H9 (cell line): ENCODE results near the gene TSPEAR. TPM values are rescaled to one million over a fixed set of nuclear protein-coding genes. Genes with fewer than 3 reads are reported as not detected.
A peak's percentile ranks its signal among the peaks of the same experiment; 100 is the strongest.

Experiments used
- DNase-seq: peaks from one replicate; pipeline ENCODE4 v3.0.0-alpha.2; 2017
- H2AFZ ChIP-seq: one replicate; pipeline ENCODE4 v1.6.1; 2013; ENCODE audit warnings: mild to moderate bottlenecking, low read length, control low read depth, moderate library complexity
- H2AK5ac ChIP-seq: 2 replicates; pipeline ENCODE4 v1.6.1; 2013; ENCODE audit warnings: low read length, control low read depth, mixed read lengths; ENCODE audit not compliant: insufficient read length
- H2BK120ac ChIP-seq: one replicate; pipeline ENCODE4 v1.6.1; 2013; ENCODE audit warnings: low read depth, mild to moderate bottlenecking, low read length, control low read depth, inconsistent platforms; ENCODE audit not compliant: poor library complexity, severe bottlenecking
- H2BK12ac ChIP-seq: 2 replicates; pipeline ENCODE4 v1.6.1; 2013; ENCODE audit warnings: low read length, control low read depth, mixed read lengths, low read depth; ENCODE audit not compliant: insufficient read length
- H2BK15ac ChIP-seq: 2 replicates; pipeline ENCODE4 v1.6.1; 2013; ENCODE audit warnings: low read depth, low read length, control low read depth
- H2BK20ac ChIP-seq: one replicate; pipeline ENCODE4 v1.6.1; 2013; ENCODE audit warnings: low read depth, mild to moderate bottlenecking, low read length, control low read depth, inconsistent platforms; ENCODE audit not compliant: poor library complexity, severe bottlenecking
- H2BK5ac ChIP-seq: 2 replicates; pipeline ENCODE4 v1.6.1; 2013; ENCODE audit warnings: low read length, control low read depth, mixed read lengths; ENCODE audit not compliant: insufficient read length
- H3K14ac ChIP-seq: 2 replicates; pipeline ENCODE4 v1.6.1; 2013; ENCODE audit warnings: low read length, control low read depth; ENCODE audit not compliant: insufficient read depth
- H3K18ac ChIP-seq: 2 replicates; pipeline ENCODE4 v1.6.1; 2013; ENCODE audit warnings: low read depth, mild to moderate bottlenecking, mixed read lengths, low read length, control low read depth; ENCODE audit not compliant: insufficient read length
- H3K23ac ChIP-seq: 2 replicates; pipeline ENCODE4 v1.6.1; 2013; ENCODE audit warnings: low read length, control low read depth, mixed read lengths, low read depth; ENCODE audit not compliant: insufficient read length
- H3K23me2 ChIP-seq: 2 replicates; pipeline ENCODE4 v1.6.1; 2013; ENCODE audit warnings: low read depth, mild to moderate bottlenecking, mixed read lengths, low read length, control low read depth; ENCODE audit not compliant: insufficient read length, poor library complexity, severe bottlenecking
- H3K27ac ChIP-seq: 2 replicates; pipeline ENCODE4 v1.5.1; 2013; ENCODE audit warnings: low read length, control low read depth, mixed read lengths, low read depth; ENCODE audit not compliant: insufficient read length
- H3K27me3 ChIP-seq: 2 replicates; pipeline ENCODE4 v1.6.1; 2013; ENCODE audit warnings: low read length, control low read depth, inconsistent platforms; ENCODE audit not compliant: insufficient read depth
- H3K4ac ChIP-seq: 2 replicates; pipeline ENCODE4 v1.6.1; 2013; ENCODE audit warnings: low read depth, mild to moderate bottlenecking, control low read depth, inconsistent platforms, low read length, moderate library complexity
- H3K4me1 ChIP-seq: 2 replicates; pipeline ENCODE4 v1.6.1; 2013; ENCODE audit warnings: low read length, control low read depth, inconsistent platforms; ENCODE audit not compliant: insufficient read depth
- H3K4me2 ChIP-seq: 2 replicates; pipeline ENCODE4 v1.6.1; 2013; ENCODE audit warnings: low read length, control low read depth, mixed read lengths; ENCODE audit not compliant: insufficient read length, insufficient read depth
- H3K56ac ChIP-seq: 2 replicates; pipeline ENCODE4 v1.6.1; 2013; ENCODE audit warnings: low read depth, mild to moderate bottlenecking, mixed read lengths, low read length, control low read depth; ENCODE audit not compliant: insufficient read length
- H3K79me1 ChIP-seq: 2 replicates; pipeline ENCODE4 v1.6.1; 2013; ENCODE audit warnings: low read depth, mild to moderate bottlenecking, moderate library complexity, low read length, control low read depth, inconsistent platforms; ENCODE audit not compliant: insufficient read depth, poor library complexity, severe bottlenecking
- H3K79me2 ChIP-seq: 2 replicates; pipeline ENCODE4 v1.6.1; 2013; ENCODE audit warnings: low read length, control low read depth, inconsistent platforms; ENCODE audit not compliant: insufficient read depth
- H3K9ac ChIP-seq: 2 replicates; pipeline ENCODE4 v1.6.1; 2013; ENCODE audit warnings: low read length, control low read depth, mixed read lengths; ENCODE audit not compliant: insufficient read length; ENCODE audit errors: extremely low read depth
- H3K9me3 ChIP-seq: one replicate; pipeline ENCODE4 v1.6.1; 2013; ENCODE audit warnings: low read depth, low read length, inconsistent platforms; ENCODE audit not compliant: control insufficient read depth
- H3T11ph ChIP-seq: one replicate; pipeline ENCODE4 v1.6.1; 2013; ENCODE audit warnings: mild to moderate bottlenecking, low read length, control low read depth, inconsistent platforms
- H4K20me1 ChIP-seq: one replicate; pipeline ENCODE4 v1.6.1; 2013; ENCODE audit not compliant: control insufficient read depth, insufficient read length, insufficient read depth
- H4K5ac ChIP-seq: 2 replicates; pipeline ENCODE4 v1.6.1; 2013; ENCODE audit warnings: low read depth, mild to moderate bottlenecking, mixed read lengths, low read length, control low read depth; ENCODE audit not compliant: insufficient read length
- H4K8ac ChIP-seq: replicated peaks from 2 replicates; pipeline ENCODE4 v1.6.1; 2013; ENCODE audit warnings: low read length, control low read depth, mixed read lengths, low read depth; ENCODE audit not compliant: insufficient read length
- H4K91ac ChIP-seq: 2 replicates; pipeline ENCODE4 v1.6.1; 2013; ENCODE audit warnings: low read depth, mild to moderate bottlenecking, moderate library complexity, mixed read lengths, low read length, control low read depth; ENCODE audit not compliant: insufficient read length
- H3K27ac Mint-ChIP-seq, 3 experiments: 2 replicates in 2 of 3; 3 replicates in 1 of 3; pipeline ENCODE4 v1.8.0; 2020 to 2021; ENCODE audit warnings: mixed read lengths in 3 of 3, mild to moderate bottlenecking in 1 of 3, moderate library complexity in 1 of 3
- H3K27me3 Mint-ChIP-seq: 2 replicates; pipeline ENCODE4 v1.8.0; 2021; ENCODE audit warnings: low read depth, mild to moderate bottlenecking, moderate library complexity, mixed read lengths
- H3K36me3 Mint-ChIP-seq, 3 experiments: 2 replicates in 2 of 3; 3 replicates in 1 of 3; pipeline ENCODE4 v1.8.0; 2020 to 2021; ENCODE audit warnings: low read depth in 3 of 3, mixed read lengths in 3 of 3; ENCODE audit not compliant: insufficient read depth in 1 of 3
- H3K4me1 Mint-ChIP-seq, 2 experiments: 2 replicates each; pipeline ENCODE4 v1.8.0; 2020; ENCODE audit warnings: mixed read lengths in 2 of 2
- H3K4me3 Mint-ChIP-seq, 2 experiments: 2 replicates in 1 of 2; 3 replicates in 1 of 2; pipeline ENCODE4 v1.8.0; 2020 to 2021; ENCODE audit warnings: mild to moderate bottlenecking in 2 of 2, mixed read lengths in 2 of 2, moderate library complexity in 1 of 2
- H3K9me3 Mint-ChIP-seq, 2 experiments: 2 replicates in 1 of 2; 3 replicates in 1 of 2; pipeline ENCODE4 v1.8.0; 2020; ENCODE audit warnings: mild to moderate bottlenecking in 2 of 2, mixed read lengths in 2 of 2, moderate library complexity in 1 of 2
- CTCF ChIP-seq: fragments of 200-600 bp; sonication (generic); conservative IDR thresholded peaks from 3 replicates; pipeline ENCODE4 v1.8.0; 2021; ENCODE audit warnings: antibody characterized with exemption, mild to moderate bottlenecking
- WGBS: extraction: QIAGEN DNeasy Blood & Tissue Kit; methylation state at CpG from one replicate; pipeline ENCODE4 v1.1.7; 2013; ENCODE audit warnings: missing lambda C conversion rate, low lambda C conversion rate, mixed read lengths; ENCODE audit not compliant: insufficient read length; ENCODE audit errors: extremely low coverage; 5-methylcytosine and 5-hydroxymethylcytosine counted together
- total RNA-seq: library from RNA; stranded (reverse); gene quantifications from 2 replicates; pipeline ENCODE4 v1.2.1, GENCODE V29; 2021

TSPEAR gene
- total RNA-seq, 1 experiment from 2014 or later: 1.3 TPM

GRCh38 chr21:44505673-44506278 is 205.6 kb downstream of the TSPEAR start:
- no peak overlapping the region for H3K9ac ChIP-seq
- H3K23ac ChIP-seq: no peak overlapping the region
- Mint-ChIP-seq H3K36me3 (peaks cover 0 to 6% (median 3%) of the 10 kb centered on the region in 3 experiments; a peak in 4 of 7 replicates), H3K27me3 (no peaks in the 10 kb centered on the region), H3K9me3 (no peaks in the 10 kb centered on the region), H3K4me3 (no peak overlapping the region), H3K4me1 (peaks cover 0 to 5% of the 10 kb centered on the region in 2 experiments; a peak in 3 of 4 replicates), H3K27ac (0 out of 7 replicates have a peak overlapping the region, but pooled peaks of 1 of the 3 experiments have one; percentile 35)
- H2BK5ac ChIP-seq: no peak overlapping the region
- no peak overlapping the region for H3K56ac ChIP-seq
- no peak overlapping the region for H3K4me2 ChIP-seq
- no peaks in the 10 kb centered on the region for H3K27me3 ChIP-seq
- DNase-seq: no peak
- H4K91ac ChIP-seq: no peak overlapping the region
- no peak overlapping the region for H3K4ac ChIP-seq
- H4K20me1 ChIP-seq: peaks cover 5% of the 10 kb centered on the region
- H3K4me1 ChIP-seq: no peaks in the 10 kb centered on the region
- H2AFZ ChIP-seq: no peak overlapping the region
- no peak overlapping the region for H3K27ac ChIP-seq
- no peak overlapping the region for H4K5ac ChIP-seq
- no peak overlapping the region for H4K8ac ChIP-seq
- no peak overlapping the region for H2BK15ac ChIP-seq
- no peaks in the 10 kb centered on the region for H3K23me2 ChIP-seq
- no peaks in the 10 kb centered on the region for H3K79me1 ChIP-seq
- no peak overlapping the region for H2BK20ac ChIP-seq
- no peak overlapping the region for H3K14ac ChIP-seq
- H3T11ph ChIP-seq: no peak overlapping the region
- H3K18ac ChIP-seq: no peak overlapping the region
- H3K9me3 ChIP-seq: no peaks in the 10 kb centered on the region
- no peak overlapping the region for H2BK120ac ChIP-seq
- no peaks in the 10 kb centered on the region for H3K79me2 ChIP-seq
- H2AK5ac ChIP-seq: no peak overlapping the region
- TF ChIP-seq CTCF: no peak
- no peak overlapping the region for H2BK12ac ChIP-seq
- WGBS: no CpG with 5 or more reads among the region's 16 CpGs
